RPMI7951 (cell line): ENCODE results near the gene UMODL1. TPM values are rescaled to one million over a fixed set of nuclear protein-coding genes. Genes with fewer than 3 reads are reported as not detected.
"Not testable (repeated sequence)": the region's sequence is repeated elsewhere in the genome, so short reads cannot be mapped to it uniquely, and the experiment has no call there.

ENCODE experiments used
- DNase-seq: peaks from one replicate; pipeline ENCODE4 v3.0.0-alpha.2; 2012; ENCODE audit warnings: low read depth
- total RNA-seq: library from RNA; depleted of rRNA; stranded (reverse); fragments of >200 nt; shearing (Covaris generic); gene quantifications from 2 replicates; pipeline ENCODE4 v1.2.3, GENCODE V29; 2014

Gene UMODL1
- total RNA-seq, 1 experiment from 2014 or later = not detected

- no peak for DNase-seq
Observed at GRCh38 chr21:42114646-42115045, 43.5 kb downstream of the UMODL1 start.

GRCh38 chr21:42115136-42115683 is 44.1 kb downstream of the UMODL1 start:
- DNase-seq = no peak

- DNase-seq = not testable (repeated sequence)
Observed at GRCh38 chr21:42116551-42116950, 45.4 kb downstream of the UMODL1 start.

GRCh38 chr21:42117229-42117966 is 46.3 kb downstream of the UMODL1 start:
- peak; percentile 81 for DNase-seq

- DNase-seq = no peak
Observed at GRCh38 chr21:42117967-42118780, 47.1 kb downstream of the UMODL1 start.

- DNase-seq = peak; percentile 37
Observed at GRCh38 chr21:42118901-42119300, 47.8 kb downstream of the UMODL1 start.

GRCh38 chr21:42120101-42120902 is 49.2 kb downstream of the UMODL1 start:
- DNase-seq = no peak

GRCh38 chr21:42120903-42121535 is 49.9 kb downstream of the UMODL1 start:
- DNase-seq = no peak

GRCh38 chr21:42121794-42122193 is 50.7 kb downstream of the UMODL1 start:
- no peak for DNase-seq

- no peak for DNase-seq
Observed at GRCh38 chr21:42122398-42122797, 51.3 kb downstream of the UMODL1 start.

- DNase-seq = no peak
Observed at GRCh38 chr21:42122808-42123207, 51.7 kb downstream of the UMODL1 start.

- no peak for DNase-seq
Observed at GRCh38 chr21:42123219-42123908, 52.2 kb downstream of the UMODL1 start.

GRCh38 chr21:42124081-42124480 is 53.0 kb downstream of the UMODL1 start:
- no peak for DNase-seq

- DNase-seq = no peak
Observed at GRCh38 chr21:42124826-42125570, 53.9 kb downstream of the UMODL1 start.

GRCh38 chr21:42125571-42126544 is 54.7 kb downstream of the UMODL1 start:
- DNase-seq = peak; percentile 66

GRCh38 chr21:42127164-42128150 is 56.3 kb downstream of the UMODL1 start:
- DNase-seq = no peak
